Keratinocyte (primary cell): Measurements from ENCODE around the gene HYAL3. TPM values are rescaled to one million over a fixed set of nuclear protein-coding genes. Genes with fewer than 3 reads are reported as not detected.

Experiments used
- DNase-seq: peaks from one replicate; pipeline ENCODE4 v3.0.0-alpha.2; 2011; ENCODE audit warnings: low read depth, missing footprints, low spot score
- FAIRE-seq: peaks from 2 replicates; lab custom pipeline; 2011; peaks lifted over from hg19 to GRCh38; lab: Jason Lieb, UNC
- H2AFZ ChIP-seq: 2 replicates; pipeline ENCODE4 v1.6.0; 2012; ENCODE audit warnings: low read length, control low read depth, inconsistent platforms; ENCODE audit not compliant: control insufficient read depth
- H3K27ac ChIP-seq: 2 replicates; pipeline ENCODE4 v1.5.1; 2011; ENCODE audit warnings: low read length; ENCODE audit not compliant: control insufficient read depth, insufficient read depth
- H3K27me3 ChIP-seq: 3 replicates; pipeline ENCODE4 v1.6.0; 2011; ENCODE audit warnings: low read length; ENCODE audit not compliant: control insufficient read depth, insufficient read depth; ENCODE audit errors: extremely low read depth
- H3K36me3 ChIP-seq, 2 experiments: 2 replicates in 1 of 2; 3 replicates in 1 of 2; pipeline ENCODE4 v1.5.1; 2011; ENCODE audit warnings: low read length in 2 of 2, mild to moderate bottlenecking in 1 of 2; ENCODE audit not compliant: control insufficient read depth in 2 of 2, insufficient read depth in 2 of 2; ENCODE audit errors: extremely low read depth in 1 of 2
- H3K4me1 ChIP-seq: 3 replicates; pipeline ENCODE4 v1.5.1; 2011; ENCODE audit warnings: low read length; ENCODE audit not compliant: control insufficient read depth, insufficient read depth; ENCODE audit errors: extremely low read depth
- H3K4me2 ChIP-seq: 3 replicates; pipeline ENCODE4 v1.6.0; 2011; ENCODE audit warnings: low read depth, low read length; ENCODE audit not compliant: control insufficient read depth, insufficient read depth; ENCODE audit errors: extremely low read depth
- H3K4me3 ChIP-seq, 3 experiments: fragments of 200-600 bp in 1 of 3; sonication (generic) in 1 of 3; 2 replicates in 2 of 3; 3 replicates in 1 of 3; pipeline ENCODE4 v1.5.1; 2011 to 2016; ENCODE audit warnings: low read length in 3 of 3, mild to moderate bottlenecking in 3 of 3, control low read depth in 2 of 3, inconsistent platforms in 1 of 3, low read depth in 1 of 3, mixed read lengths in 1 of 3, mixed run types in 1 of 3, moderate library complexity in 1 of 3; ENCODE audit not compliant: control insufficient read depth in 2 of 3, insufficient read depth in 2 of 3; ENCODE audit errors: extremely low read depth in 1 of 3
- H3K79me2 ChIP-seq: 2 replicates; pipeline ENCODE4 v1.6.0; 2012; ENCODE audit warnings: low read length; ENCODE audit not compliant: control insufficient read depth, insufficient read depth
- H3K9ac ChIP-seq: 3 replicates; pipeline ENCODE4 v1.6.0; 2011; ENCODE audit warnings: low read length; ENCODE audit not compliant: control insufficient read depth, insufficient read depth; ENCODE audit errors: extremely low read depth
- H3K9me1 ChIP-seq: 3 replicates; pipeline ENCODE4 v1.6.0; 2011; ENCODE audit warnings: low read length; ENCODE audit not compliant: control insufficient read depth, insufficient read depth; ENCODE audit errors: extremely low read depth
- H3K9me3 ChIP-seq: 2 replicates; pipeline ENCODE4 v1.5.1; 2012; ENCODE audit warnings: low read depth, low read length; ENCODE audit not compliant: control insufficient read depth
- H4K20me1 ChIP-seq: 3 replicates; pipeline ENCODE4 v1.6.0; 2011; ENCODE audit warnings: low read length; ENCODE audit not compliant: control insufficient read depth, insufficient read depth; ENCODE audit errors: extremely low read depth
- CTCF ChIP-seq, 3 experiments: IDR thresholded peaks in 1 of 3; conservative IDR thresholded peaks in 1 of 3; optimal IDR thresholded peaks in 1 of 3; 2 replicates in 2 of 3; 3 replicates in 1 of 3; pipeline versions ENCODE3 to v1.5.1; 2011; ENCODE audit warnings: low read length in 3 of 3, mild to moderate bottlenecking in 3 of 3, moderate library complexity in 2 of 3, control low read depth in 1 of 3, inconsistent platforms in 1 of 3; ENCODE audit not compliant: insufficient read depth in 2 of 3; ENCODE audit errors: extremely low read depth in 1 of 3
- EZH2 ChIP-seq: IDR thresholded peaks from one replicate; pipeline ENCODE4 v1.6.1; 2012; ENCODE audit warnings: inconsistent platforms, mild to moderate bottlenecking, low read length, moderate library complexity
- dilution Hi-C: fragments of 300-500 bp; cut with MboI; formaldehyde crosslinking; loops from one replicate; pipeline ENCODE4 v1.7.0; 2020; ENCODE audit warnings: low sequenced_read_pairs; ENCODE audit not compliant: extremely low pct_ligation_motif_present
- polyA plus RNA-seq, 5 experiments: library from polyadenylated mRNA; depleted of rRNA in 3 of 5; stranded (reverse) in 3 of 5; stranded (forward) in 1 of 5; unstranded in 1 of 5; fragments of >200 nt; gene quantifications; 1 replicate in 1 of 5; 2 replicates in 3 of 5; 3 replicates in 1 of 5; pipeline versions ENCODE4 v1.2.1 to v1.2.3, GENCODE V29; 2011 to 2012; ENCODE audit warnings: missing spikeins in 2 of 5, low read depth in 1 of 5, low replicate concordance in 1 of 5

The HYAL3 gene
- polyA plus RNA-seq, 1 donor (not counting 4 experiments of a cell fraction or from before 2014, with no cell fraction given): 6.6 TPM

GRCh38 chr3:50294089-50294488, 5.1 kb downstream of the HYAL3 start:
- no peak for FAIRE-seq
- dilution Hi-C loops: no loop called here

GRCh38 chr3:50293079-50293801, 6.0 kb downstream of the HYAL3 start:
- no peak for DNase-seq
- H3K9me3 ChIP-seq: no peaks in the 10 kb centered on the region
- dilution Hi-C loops: no loop called here
- H3K9ac ChIP-seq: peak overlapping the region; percentile 75
- H4K20me1 ChIP-seq: no peaks in the 10 kb centered on the region
- no peak for TF ChIP-seq EZH2
- no peak for TF ChIP-seq CTCF (optimal IDR thresholded peaks at IDR 0.05 in 1 of 3, IDR thresholded peaks at IDR 0.05 in 1 of 3, conservative IDR thresholded peaks at IDR 0.05 in 1 of 3; ENCODE audit: extremely low read depth in 1 of 3, insufficient read depth in 2 of 3, low read length in 3 of 3)
- no peak for FAIRE-seq
- peak overlapping the region in 2 of 3 experiments; percentile 37 to 98 for H3K4me3 ChIP-seq
- H3K9me1 ChIP-seq: peaks cover 2% of the 10 kb centered on the region
- peak overlapping the region; percentile 95 for H3K27ac ChIP-seq
- peaks cover 15% of the 10 kb centered on the region for H3K4me1 ChIP-seq
- H3K36me3 ChIP-seq: peaks cover 21 to 29% of the 10 kb centered on the region in 2 experiments
- H3K27me3 ChIP-seq: no peaks in the 10 kb centered on the region
- H3K79me2 ChIP-seq: peaks cover 30% of the 10 kb centered on the region
- peak overlapping the region; percentile 89 for H2AFZ ChIP-seq
- peak overlapping the region; percentile 87 for H3K4me2 ChIP-seq

More at GRCh38 chr3:50294089-50294488, 5.1 kb downstream of the HYAL3 start:
- Histone ChIP-seq H2AFZ (no peak overlapping the region), H3K9ac (no peak overlapping the region), H3K36me3 (peaks cover 14 to 20% of the 10 kb centered on the region in 2 experiments), H3K9me1 (peaks cover 3% of the 10 kb centered on the region), H3K4me1 (peaks cover 20% of the 10 kb centered on the region), H3K27me3 (no peaks in the 10 kb centered on the region), H4K20me1 (no peaks in the 10 kb centered on the region), H3K9me3 (no peaks in the 10 kb centered on the region), H3K4me3 (no peak overlapping the region), H3K4me2 (no peak overlapping the region), H3K27ac (no peak overlapping the region), H3K79me2 (peaks cover 34% of the 10 kb centered on the region)
- no peak for DNase-seq
- TF ChIP-seq EZH2 (no peak), CTCF (optimal IDR thresholded peaks at IDR 0.05 in 1 of 3, IDR thresholded peaks at IDR 0.05 in 1 of 3, conservative IDR thresholded peaks at IDR 0.05 in 1 of 3; ENCODE audit: extremely low read depth in 1 of 3, insufficient read depth in 2 of 3, low read length in 3 of 3) (no peak)
